ENCODE results near the gene KDM3A. TPM values are rescaled to one million over a fixed set of nuclear protein-coding genes. Genes with fewer than 3 reads are reported as not detected.

KDM3A gene
- total RNA-seq, 1 donor from 2014 or later, result 31.7 TPM

GRCh38 chr2:86430368-86430767 is 10.8 kb upstream of the KDM3A start:
- DNase-seq (ENCODE audit: extremely low read depth, low read depth, low spot score), result no peak

DNA sequence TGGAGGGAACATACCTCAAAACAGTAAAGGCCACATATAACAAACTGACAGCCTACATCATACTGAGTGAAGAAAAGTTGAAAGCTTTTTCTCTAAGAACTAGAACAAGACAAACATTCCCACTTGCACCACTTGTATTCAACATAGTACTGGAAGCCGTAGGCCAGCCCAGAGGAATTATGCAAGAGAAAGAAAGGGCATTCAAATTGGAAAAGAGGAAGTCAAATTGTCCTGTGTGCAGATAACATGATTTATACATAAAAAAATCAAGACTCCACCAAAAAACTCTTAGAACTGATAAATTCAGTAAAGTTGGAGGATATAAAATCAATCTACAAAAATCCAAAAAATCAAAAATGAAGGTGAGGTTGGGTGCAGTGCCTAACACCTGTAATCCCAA is 8.0 kb upstream of the KDM3A start:
- DNase-seq (ENCODE audit: extremely low read depth, low read depth, low spot score), result no peak

DNA sequence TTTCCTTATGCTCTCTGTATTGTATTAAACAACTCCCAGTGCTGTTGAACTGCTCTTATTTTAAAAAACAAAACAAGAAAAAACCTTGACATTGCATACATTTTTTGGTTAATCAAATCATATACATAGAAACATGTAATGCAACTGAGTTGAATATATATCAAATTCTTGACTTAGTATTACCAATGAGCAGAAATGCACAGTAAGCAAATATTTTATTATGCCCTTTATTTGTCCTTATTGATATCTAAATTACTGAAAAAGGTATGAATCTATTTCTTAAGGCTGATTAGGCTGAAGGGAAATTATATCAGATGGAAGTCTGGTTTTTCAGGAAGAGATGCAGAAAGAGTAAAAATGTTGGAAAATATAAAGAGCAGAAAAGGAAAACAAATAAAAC is 6.9 kb upstream of the KDM3A start:
- no peak for DNase-seq (ENCODE audit: extremely low read depth, low read depth, low spot score)

GRCh38 chr2:86435531-86435930 is 5.6 kb upstream of the KDM3A start:
- DNase-seq (ENCODE audit: extremely low read depth, low read depth, low spot score), result no peak

GRCh38 chr2:86436328-86436727 is 4.8 kb upstream of the KDM3A start:
- no peak for DNase-seq (ENCODE audit: extremely low read depth, low read depth, low spot score)

- DNase-seq (ENCODE audit: extremely low read depth, low read depth, low spot score), result no peak
These were observed 1.1 kb upstream of the KDM3A start for GRCh38 chr2:86439879-86440630.

DNA sequence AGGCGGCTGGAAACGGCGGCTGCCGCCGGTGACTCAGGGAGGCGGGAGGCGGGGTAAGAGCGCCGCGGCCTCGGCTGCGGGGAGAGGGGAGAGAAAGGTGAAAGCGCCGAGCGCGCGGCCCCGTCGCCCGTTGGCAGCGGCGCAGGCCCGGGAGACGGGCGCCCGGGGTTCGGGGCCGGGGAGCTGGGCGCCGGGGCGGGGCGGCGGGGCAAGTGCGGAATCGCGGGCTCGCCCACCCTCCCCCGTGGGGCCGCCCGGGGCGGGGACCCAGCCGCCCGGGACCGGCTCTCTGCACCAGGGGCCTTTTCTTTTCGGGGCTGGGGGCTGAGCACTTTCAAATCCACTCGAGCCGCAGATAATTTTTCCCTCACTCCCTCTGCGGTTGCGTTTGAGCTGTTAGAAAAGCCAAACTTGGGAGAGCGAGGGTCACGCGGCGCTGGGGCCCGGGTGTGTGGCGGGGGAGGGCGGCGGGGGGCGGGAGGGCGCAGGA is 266 bp downstream of the KDM3A start:
- no peak for DNase-seq (ENCODE audit: extremely low read depth, low read depth, low spot score)

- peak; percentile 18 for DNase-seq (ENCODE audit: extremely low read depth, low read depth, low spot score)
These were observed 891 bp downstream of the KDM3A start for GRCh38 chr2:86441882-86442641.

GRCh38 chr2:86442642-86443005 is 1.5 kb downstream of the KDM3A start:
- DNase-seq (ENCODE audit: extremely low read depth, low read depth, low spot score), result peak; percentile 78

DNA sequence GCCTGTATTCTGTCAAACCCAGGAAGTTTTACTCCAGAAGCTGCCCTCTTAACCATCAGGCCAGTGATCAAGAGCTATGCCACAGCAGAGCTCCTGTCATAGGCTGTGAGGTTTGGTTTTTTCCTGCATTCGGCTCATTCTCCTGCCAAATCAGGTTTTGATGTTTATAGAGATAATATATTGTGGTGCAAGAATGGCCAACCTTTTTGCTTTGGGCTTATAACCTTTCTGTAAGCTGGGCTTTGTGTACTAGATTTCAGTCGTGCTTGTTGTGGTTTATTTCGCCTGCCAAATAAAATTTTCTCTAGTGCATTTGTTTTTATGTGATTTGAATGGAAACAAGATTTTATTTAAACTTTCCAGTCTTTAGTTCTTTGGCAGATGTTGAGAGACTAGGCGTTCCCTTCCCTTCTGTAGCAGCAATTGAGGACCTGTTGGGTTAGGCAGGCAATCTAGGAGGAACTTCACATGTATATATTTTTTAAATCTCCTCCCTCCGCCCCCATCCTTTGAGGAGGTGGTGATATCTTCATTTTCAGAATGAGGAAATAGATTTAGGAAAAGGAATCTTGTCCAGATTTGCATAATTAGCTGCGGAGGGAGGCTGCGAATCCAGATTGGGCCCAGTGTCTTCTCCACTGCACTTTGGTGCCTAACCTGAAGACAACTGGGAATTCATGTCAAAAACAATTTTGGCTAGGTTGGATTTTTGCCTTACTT is 2.6 kb downstream of the KDM3A start:
- no peak for DNase-seq (ENCODE audit: extremely low read depth, low read depth, low spot score)

- DNase-seq (ENCODE audit: extremely low read depth, low read depth, low spot score), result no peak
These were observed 4.3 kb downstream of the KDM3A start for GRCh38 chr2:86445436-86445835.

DNA sequence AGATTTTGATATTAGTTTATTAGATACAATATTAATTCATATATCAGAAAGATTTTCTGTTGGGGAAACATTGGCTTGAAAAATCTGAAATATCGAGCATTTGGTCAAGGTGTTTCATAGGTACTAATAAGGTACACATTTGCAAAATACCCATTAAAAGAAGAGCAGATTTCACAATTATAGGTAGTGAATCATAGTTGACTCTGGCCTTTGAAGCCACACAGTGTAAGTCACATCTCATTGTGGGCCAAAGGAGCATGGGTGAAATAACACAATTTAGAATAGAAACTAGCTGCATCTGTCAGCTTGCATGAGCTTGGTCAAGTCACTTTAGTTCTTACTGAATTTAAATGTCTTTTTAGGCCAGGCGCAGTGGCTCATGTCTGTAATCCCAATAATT is 4.9 kb downstream of the KDM3A start:
- no peak for DNase-seq (ENCODE audit: extremely low read depth, low read depth, low spot score)

- DNase-seq (ENCODE audit: extremely low read depth, low read depth, low spot score), result no peak
These were observed 12.7 kb downstream of the KDM3A start for GRCh38 chr2:86453836-86454235.

DNA sequence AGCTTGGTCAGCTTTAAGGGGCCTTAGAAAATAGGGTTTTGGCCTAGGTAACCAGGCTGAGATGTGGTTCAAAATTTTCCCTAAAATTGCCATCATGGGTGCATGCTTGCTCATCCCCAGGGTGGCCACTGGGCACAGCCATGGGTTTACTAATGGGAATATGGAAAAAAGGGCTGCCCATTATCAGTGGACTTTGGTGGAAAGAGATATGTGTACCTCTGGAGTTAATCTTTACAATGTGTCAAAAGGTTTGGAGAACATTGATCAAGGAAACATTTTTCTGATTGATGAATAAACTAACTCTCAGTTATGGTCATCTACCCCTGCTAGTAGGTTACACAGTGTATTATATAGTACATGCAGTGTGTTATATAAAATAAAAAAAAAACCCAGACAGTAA is 13.1 kb downstream of the KDM3A start:
- DNase-seq (ENCODE audit: extremely low read depth, low read depth, low spot score), result no peak

DNA sequence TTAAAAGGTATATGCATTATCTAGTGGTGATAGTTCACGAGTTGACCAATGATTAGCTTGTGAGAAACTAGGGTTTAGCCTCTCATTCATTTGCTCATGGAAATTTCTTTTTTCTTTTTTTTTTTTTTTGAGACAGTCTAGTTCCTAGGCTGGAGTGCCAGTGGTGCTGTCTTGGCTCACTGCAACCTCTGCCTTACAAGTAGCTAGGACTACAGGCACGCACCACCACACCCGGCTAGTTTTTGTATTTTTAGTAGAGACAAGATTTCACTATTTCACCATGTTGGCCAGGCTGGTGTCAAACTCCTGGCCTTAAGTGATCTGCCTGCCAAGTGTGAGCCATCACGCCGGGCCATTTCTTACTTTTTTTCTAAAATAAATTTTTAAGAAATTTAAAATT is 14.0 kb downstream of the KDM3A start:
- DNase-seq (ENCODE audit: extremely low read depth, low read depth, low spot score), result no peak

DNA sequence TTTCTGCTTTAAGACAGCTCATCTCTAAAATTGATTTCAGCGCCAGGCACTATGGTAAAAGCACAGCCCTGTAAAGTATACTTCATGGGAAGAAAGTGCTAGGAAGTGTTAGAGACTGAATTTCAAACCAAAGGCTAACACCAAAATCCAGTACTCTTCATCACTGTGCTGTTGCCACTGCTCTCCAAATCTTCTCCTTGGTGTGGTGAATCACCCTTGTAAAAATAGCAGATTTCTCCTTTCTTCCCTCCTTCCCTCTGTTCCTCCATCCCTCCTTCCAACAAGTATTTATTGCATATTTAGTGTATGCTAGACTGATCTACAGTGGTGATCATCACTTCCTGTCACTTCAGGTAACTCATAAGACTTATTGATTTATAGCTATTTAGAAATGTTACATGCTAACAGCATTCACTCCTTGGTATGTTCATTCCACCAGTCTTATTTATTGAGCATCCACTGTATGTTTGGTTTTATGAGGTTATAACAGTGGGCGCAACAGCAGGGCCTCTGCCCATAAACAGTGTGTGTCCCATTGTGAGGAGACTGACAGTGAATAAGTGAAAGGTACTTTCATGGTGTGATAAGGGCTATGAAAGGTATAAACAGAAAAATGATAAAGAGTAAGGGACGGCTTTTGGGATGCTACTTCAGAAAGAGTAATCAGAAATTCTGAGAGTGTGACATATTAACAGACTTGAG is 20.0 kb downstream of the KDM3A start:
- no peak for DNase-seq (ENCODE audit: extremely low read depth, low read depth, low spot score)

- no peak for DNase-seq (ENCODE audit: extremely low read depth, low read depth, low spot score)
These were observed 23.5 kb downstream of the KDM3A start for GRCh38 chr2:86464652-86465051.

DNA sequence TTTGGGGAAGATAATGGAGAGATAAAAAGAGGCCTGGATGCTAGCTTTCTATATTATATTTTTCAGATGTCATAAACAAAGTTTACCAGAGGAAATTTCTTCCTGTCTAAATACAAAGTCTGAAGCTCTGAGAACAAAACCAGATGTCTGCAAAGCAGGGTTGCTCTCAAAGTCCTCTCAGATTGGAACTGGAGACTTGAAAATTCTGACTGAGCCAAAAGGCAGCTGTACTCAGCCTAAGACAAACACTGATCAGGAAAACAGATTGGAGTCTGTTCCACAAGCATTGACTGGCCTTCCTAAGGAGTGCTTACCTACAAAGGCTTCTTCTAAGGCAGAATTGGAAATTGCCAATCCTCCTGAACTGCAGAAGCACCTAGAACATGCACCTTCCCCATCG is 25.1 kb downstream of the KDM3A start:
- DNase-seq (ENCODE audit: extremely low read depth, low read depth, low spot score), result no peak

DNA sequence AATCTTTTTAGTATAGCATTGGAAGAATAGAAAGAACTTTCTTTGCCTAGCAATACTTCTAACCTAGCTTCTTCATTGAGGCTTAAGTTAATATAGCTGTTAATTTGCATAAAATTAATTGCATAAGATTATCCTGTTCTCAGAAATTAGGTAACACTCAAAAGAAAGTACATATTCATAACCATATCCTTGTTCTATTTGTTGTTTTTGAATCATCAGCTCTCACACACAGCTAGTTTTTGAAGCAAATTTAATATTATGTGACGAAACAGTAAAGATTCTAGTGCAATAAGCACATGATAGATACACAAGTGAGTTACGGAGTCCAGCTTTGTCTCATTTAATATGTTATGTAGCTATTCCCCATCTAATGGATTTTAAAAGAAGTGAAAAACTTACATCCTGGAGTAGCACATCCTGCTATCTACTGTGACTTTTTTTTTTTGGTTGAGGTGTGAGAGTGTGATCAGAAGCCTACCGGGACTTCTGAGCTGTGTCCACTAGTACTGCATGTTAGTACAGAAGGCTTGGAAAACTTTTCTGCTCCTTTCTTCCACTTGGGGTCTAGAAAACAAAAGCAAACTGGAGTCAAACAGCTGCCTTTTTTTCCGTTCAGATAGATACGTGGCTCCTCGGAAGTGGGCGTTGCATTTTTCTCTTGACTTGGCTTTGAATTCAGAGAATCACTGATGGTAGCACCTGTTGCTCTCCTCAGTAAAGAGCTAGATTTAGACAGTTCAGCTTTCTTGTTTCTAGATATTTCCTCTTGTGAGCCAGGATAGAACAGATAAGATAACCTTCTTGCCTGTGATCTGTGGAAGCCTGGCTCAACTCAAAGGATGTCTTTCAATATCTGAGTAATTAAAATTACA is 27.2 kb downstream of the KDM3A start:
- no peak for DNase-seq (ENCODE audit: extremely low read depth, low read depth, low spot score)

- DNase-seq (ENCODE audit: extremely low read depth, low read depth, low spot score), result no peak
These were observed 29.7 kb downstream of the KDM3A start for GRCh38 chr2:86470890-86471289.
